Spleen (tissue), 3 donors: ENCODE results near the gene ABAT.

Experiments
- POLR2A ChIP-seq, 3 donors: fragments of 450-650 bp; IDR thresholded peaks; one replicate each; pipeline ENCODE4 v1.5.1; 2017; ENCODE audit warnings: antibody characterized with exemption in 3 of 3, mild to moderate bottlenecking in 1 of 3
- POLR2AphosphoS5 ChIP-seq, 3 donors: sonication (generic); formaldehyde crosslinking; IDR thresholded peaks; one replicate each; pipeline ENCODE4 v1.5.1; 2017; ENCODE audit warnings: antibody characterized with exemption in 3 of 3

GRCh38 chr16:8795091-8795490 is 120.7 kb downstream of the ABAT start:
- TF ChIP-seq POLR2A (IDR thresholded peaks at IDR 0.05) (no peak), POLR2AphosphoS5 (IDR thresholded peaks at IDR 0.05) (no peak)
